ENCODE data around the gene CD55. TPM values are rescaled to one million over a fixed set of nuclear protein-coding genes. Genes with fewer than 3 reads are reported as not detected.

The CD55 gene
- total RNA-seq, 6 experiments from 2014 or later = 10.5 to 23.3 (median 16.4) TPM

DNA sequence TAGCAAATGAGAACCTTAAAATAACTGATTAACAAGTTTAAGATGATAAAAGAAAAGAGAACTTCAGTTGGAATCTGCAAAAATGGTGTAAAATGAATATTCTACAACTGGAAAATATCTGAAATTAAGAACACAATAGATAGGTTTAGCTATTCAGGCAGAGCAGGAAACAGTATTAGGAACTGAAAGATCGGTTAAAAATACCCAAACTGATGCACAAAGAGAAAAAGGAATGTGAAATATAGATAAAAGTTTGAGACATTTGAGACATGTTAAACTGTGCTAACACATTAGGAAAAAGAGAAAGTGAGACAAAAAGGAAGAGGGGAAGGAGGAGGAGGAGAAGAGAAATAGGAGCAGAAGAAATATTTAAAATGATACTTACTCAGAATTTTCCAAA is 12.1 kb downstream of the CD55 start:
- Histone ChIP-seq H3K4me3 (no peak overlapping the region), H3K27ac (no peak overlapping the region), H3K36me3 (peaks cover 0 to 7% (median 0%) of the 10 kb centered on the region in 4 donors), H3K27me3 (no peaks in the 10 kb centered on the region), H3K4me1 (peaks cover 0 to 3% (median 0%) of the 10 kb centered on the region in 4 donors), H3K9me3 (no peaks in the 10 kb centered on the region)
- intact Hi-C loops (cut with DNase I) = no loop called here
- 78% methylated on average over 1 of the region's 1 CpG for WGBS (ENCODE audit: insufficient coverage, low coverage, low lambda C conversion rate, missing lambda C conversion rate)
- DNase-seq (no peak), ATAC-seq (no peak)
- TF ChIP-seq, protein P1, sequence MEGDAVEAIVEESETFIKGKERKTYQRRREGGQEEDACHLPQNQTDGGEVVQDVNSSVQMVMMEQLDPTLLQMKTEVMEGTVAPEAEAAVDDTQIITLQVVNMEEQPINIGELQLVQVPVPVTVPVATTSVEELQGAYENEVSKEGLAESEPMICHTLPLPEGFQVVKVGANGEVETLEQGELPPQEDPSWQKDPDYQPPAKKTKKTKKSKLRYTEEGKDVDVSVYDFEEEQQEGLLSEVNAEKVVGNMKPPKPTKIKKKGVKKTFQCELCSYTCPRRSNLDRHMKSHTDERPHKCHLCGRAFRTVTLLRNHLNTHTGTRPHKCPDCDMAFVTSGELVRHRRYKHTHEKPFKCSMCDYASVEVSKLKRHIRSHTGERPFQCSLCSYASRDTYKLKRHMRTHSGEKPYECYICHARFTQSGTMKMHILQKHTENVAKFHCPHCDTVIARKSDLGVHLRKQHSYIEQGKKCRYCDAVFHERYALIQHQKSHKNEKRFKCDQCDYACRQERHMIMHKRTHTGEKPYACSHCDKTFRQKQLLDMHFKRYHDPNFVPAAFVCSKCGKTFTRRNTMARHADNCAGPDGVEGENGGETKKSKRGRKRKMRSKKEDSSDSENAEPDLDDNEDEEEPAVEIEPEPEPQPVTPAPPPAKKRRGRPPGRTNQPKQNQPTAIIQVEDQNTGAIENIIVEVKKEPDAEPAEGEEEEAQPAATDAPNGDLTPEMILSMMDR (IDR thresholded peaks at IDR 0.05) = no peak
- no peak for TF ChIP-seq POLR2A (IDR thresholded peaks at IDR 0.05)

DNA sequence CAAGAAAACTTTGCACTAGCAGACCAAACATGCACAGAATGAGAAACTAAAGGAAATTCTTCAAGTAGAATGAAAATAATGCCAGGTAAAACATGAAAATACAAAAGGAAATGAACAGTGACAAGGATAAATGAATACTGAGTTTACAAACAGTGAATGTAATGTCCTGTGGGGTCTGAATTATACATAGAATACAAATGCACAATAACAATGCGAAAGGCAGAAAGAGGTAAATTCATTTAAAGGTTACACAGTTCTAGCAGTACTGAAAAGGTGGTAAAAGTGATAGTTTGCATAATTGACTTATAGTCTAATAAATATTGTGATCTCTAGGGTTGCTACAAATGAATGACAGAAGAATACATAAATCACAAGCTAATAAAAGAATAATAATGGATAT is 12.9 kb downstream of the CD55 start:
- no peaks in the 10 kb centered on the region for H3K27me3 ChIP-seq
- intact Hi-C loops (cut with DNase I) = no loop called here
- H3K9me3 ChIP-seq = no peaks in the 10 kb centered on the region
- no peak for ATAC-seq
- no peak overlapping the region for H3K27ac ChIP-seq
- DNase-seq = no peak
- peaks cover 0 to 10% (median 0%) of the 10 kb centered on the region in 4 donors for H3K36me3 ChIP-seq
- 90% methylated on average over 1 of the region's 1 CpG for WGBS (ENCODE audit: insufficient coverage, low coverage, low lambda C conversion rate, missing lambda C conversion rate)
- no peak overlapping the region for H3K4me3 ChIP-seq
- no peak for TF ChIP-seq POLR2A (IDR thresholded peaks at IDR 0.05)
- TF ChIP-seq, protein P1 (IDR thresholded peaks at IDR 0.05) = no peak
- peaks cover 0 to 3% (median 0%) of the 10 kb centered on the region in 4 donors for H3K4me1 ChIP-seq

DNA sequence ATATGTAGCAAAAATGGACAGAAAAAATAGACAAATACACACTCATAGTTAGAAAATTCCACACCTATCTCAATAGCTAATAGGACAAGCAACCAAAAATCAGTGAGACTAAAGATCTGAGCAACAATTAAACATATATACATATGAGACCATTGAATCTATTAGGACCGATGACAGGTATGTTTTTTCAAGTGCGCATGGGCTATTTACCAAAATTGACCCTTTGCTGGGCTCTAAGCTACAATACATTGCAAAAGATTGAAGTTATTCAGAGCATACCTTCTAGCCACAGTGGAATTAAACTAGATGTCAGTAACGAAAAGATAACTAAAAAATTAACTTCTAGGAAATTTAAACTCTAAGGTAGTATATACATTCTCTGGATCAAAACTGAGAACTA is 13.7 kb downstream of the CD55 start:
- intact Hi-C loops (cut with DNase I) = no loop called here
- Histone ChIP-seq H3K4me3 (no peak overlapping the region), H3K27me3 (no peaks in the 10 kb centered on the region), H3K36me3 (peaks cover 0 to 10% (median 0%) of the 10 kb centered on the region in 4 donors), H3K9me3 (no peaks in the 10 kb centered on the region), H3K4me1 (peaks cover 0 to 3% (median 0%) of the 10 kb centered on the region in 4 donors), H3K27ac (no peak overlapping the region)
- DNase-seq (no peak), ATAC-seq (no peak)
- no peak for TF ChIP-seq POLR2A (IDR thresholded peaks at IDR 0.05)
- TF ChIP-seq, protein P1 (IDR thresholded peaks at IDR 0.05) = no peak
- 93% methylated on average over 3 of the region's 3 CpGs for WGBS (ENCODE audit: insufficient coverage, low coverage, low lambda C conversion rate, missing lambda C conversion rate)

DNA sequence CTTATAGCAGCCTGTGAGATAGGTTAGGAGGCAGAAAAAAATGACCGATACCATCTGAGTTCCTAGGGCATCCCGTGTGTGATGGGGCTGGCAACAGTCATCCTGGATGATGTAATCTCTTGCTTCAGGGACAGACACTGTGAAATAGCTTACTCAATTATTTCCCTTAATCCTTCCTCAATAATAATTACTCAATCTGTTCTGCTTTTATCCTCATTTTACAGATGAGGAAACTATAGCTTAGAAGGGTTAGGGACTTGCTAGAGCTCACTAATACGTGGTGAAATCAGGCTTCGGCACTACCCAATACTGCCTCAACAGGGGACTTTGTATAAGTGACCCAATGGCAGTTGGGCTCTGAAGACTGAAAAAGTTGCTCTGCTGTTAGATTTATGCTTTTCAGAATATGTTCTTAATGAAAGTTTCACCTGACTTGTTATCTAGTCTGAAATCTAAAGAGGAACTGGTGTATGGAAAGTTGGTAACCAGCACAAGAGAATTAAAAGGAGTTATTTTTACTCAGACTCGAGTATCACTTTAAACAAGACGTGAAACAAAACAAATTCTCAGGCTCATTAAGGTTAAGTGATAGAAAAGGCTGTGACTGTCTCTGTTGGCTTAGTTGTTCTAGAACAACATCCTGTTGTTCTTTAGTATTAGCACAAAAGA is 14.4 kb downstream of the CD55 start:
- peak in 1 of 3 donors; percentile 48 for DNase-seq
- WGBS (ENCODE audit: insufficient coverage, low coverage, low lambda C conversion rate, missing lambda C conversion rate) = 41% methylated on average over 6 of the region's 6 CpGs
- ATAC-seq = peak; percentile 72 to 94 (median 90)
- Histone ChIP-seq H3K27ac (peak overlapping the region in 1 of 3 donors; percentile 9), H3K36me3 (peaks cover 0 to 9% (median 0%) of the 10 kb centered on the region in 4 donors), H3K4me1 (peaks cover 0 to 3% (median 0%) of the 10 kb centered on the region in 4 donors), H3K4me3 (no peak overlapping the region), H3K9me3 (no peaks in the 10 kb centered on the region), H3K27me3 (no peaks in the 10 kb centered on the region)
- intact Hi-C loops (cut with DNase I) = no loop called here
- no peak for TF ChIP-seq POLR2A (IDR thresholded peaks at IDR 0.05)
- TF ChIP-seq, protein P1 (IDR thresholded peaks at IDR 0.05) = no peak

Data from right lobe of liver (tissue), 6 donors.